NK-92 treated with Interleukin-12 subunit alpha and Interleukin-12 subunit beta, amount 100 ng/mL, for 24 hours (cell line): ENCODE data around the gene FAM25G.
"Not testable (repeated sequence)": the region's sequence is repeated elsewhere in the genome, so short reads cannot be mapped to it uniquely, and the experiment has no call there.

ENCODE experiments used
- DNase-seq: peaks from one replicate; lab custom pipeline; 2025; lab: John Stamatoyannopoulos, UW

Gene FAM25G

DNA sequence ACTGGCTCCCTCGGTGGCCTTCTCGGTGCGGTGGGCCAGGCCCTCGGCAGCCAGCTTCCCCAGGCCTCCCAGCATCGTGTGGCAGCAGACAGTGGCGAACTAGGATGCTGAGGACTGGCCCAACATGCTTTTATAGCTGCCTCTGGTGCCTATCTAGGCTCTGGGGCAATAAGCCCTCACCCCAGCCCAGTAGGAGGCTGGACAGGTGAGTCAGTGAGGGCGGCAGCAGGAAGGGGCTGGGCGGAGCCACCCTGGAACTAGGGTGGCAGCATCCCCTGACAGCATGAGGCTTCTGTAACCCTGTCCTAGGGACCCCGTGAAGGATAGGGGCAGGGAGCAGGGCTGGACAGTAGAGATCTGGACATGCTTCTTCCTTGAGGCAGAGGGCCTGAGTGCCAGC, at the start of gene FAM25G:
FAM25G (minus strand) TSS at position 101 of the 400 bp plus-strand sequence; CDS start at position 75, 26 bp downstream.
- DNase-seq = not testable (repeated sequence)

DNA sequence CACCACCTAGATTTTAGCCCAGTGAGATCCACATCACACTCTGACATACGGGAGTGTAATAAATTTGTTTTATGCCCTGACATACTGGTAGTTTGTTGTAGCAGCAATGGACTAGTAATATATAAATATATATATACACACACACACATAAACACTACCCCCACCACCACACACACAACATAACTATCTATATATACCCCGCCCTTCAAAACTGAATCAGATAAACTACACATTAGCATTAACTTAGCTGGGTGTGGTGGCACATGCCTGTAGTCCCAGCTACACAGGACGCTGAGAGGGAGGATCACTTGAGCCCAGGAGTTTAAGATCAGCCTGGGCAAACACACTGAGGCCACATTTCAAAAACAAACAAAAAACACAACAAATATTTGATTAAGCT, 44.9 kb upstream of the FAM25G start:
- not testable (repeated sequence) for DNase-seq

- DNase-seq = not testable (repeated sequence)
Measured at GRCh38 chr10:47523475-47523874, 32.0 kb upstream of the FAM25G start, which contains the start of gene AGAP9. Gene AGAP9 (minus strand): TSS chr10:47523638. CDS start chr10:47523526, 112 bp downstream.

GRCh38 chr10:47502313-47502712, 10.8 kb upstream of the FAM25G start:
- not testable (repeated sequence) for DNase-seq

DNA sequence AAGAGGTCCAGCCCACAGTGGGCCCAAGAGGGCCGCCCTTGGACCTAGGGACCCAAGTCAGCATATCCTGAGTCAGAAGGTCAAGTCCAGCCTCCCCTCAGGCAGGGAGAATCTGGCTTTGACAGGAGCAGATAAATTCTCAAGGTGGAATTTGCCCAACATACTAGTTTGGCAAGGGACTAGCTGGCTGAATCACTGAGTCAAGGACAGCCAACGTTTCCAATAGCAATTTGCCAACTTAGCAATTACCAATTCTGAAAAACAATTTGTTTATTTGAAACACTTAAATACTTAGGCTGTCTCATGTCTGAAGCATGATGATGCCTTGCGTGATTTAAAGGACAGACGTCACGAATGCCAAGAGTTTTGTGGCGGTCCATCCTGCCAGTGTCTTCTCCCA, 2.7 kb upstream of the FAM25G start:
- not testable (repeated sequence) for DNase-seq

DNA sequence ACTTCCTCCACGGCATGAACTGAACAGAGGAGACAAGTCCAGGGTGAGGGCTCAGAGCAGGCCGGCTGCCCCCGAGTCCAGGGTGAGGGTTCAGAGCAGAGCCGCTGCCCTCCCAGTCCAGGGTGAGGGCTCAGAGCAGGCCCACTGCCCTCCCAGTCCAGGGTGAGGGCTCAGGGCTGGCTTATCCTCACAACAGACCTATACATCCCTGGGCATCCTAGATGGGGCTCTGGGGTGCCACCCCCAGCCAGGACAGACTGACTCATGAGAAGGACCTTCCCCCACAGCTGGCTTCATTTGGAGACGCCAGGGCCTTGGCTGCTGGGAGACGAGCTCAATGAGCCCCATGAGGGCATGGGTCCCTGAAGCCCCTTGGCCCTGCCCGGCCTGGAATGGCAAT, 1.9 kb downstream of the FAM25G start:
- not testable (repeated sequence) for DNase-seq

DNA sequence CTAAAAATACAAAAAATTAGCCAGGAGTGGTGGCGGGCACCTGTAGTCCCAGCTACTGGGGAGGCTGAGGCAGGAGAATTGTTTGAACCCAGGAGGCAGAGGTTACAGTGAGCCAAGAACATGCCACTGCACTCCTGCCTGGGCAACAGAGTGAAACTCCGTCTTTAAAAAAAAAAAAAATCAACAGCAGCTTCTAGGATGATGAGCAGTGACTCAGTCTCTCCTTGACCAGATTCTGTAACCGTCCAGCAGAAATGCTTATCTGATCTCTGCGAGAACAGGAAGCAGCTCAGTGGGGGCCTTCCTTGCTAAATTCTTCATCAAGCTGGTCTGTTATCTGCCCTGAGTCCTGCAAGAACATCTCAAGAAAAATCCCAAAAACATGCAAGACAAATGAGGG, 5.6 kb downstream of the FAM25G start:
- DNase-seq = not testable (repeated sequence)

GRCh38 chr10:47484786-47485185, 6.7 kb downstream of the FAM25G start:
- not testable (repeated sequence) for DNase-seq

DNA sequence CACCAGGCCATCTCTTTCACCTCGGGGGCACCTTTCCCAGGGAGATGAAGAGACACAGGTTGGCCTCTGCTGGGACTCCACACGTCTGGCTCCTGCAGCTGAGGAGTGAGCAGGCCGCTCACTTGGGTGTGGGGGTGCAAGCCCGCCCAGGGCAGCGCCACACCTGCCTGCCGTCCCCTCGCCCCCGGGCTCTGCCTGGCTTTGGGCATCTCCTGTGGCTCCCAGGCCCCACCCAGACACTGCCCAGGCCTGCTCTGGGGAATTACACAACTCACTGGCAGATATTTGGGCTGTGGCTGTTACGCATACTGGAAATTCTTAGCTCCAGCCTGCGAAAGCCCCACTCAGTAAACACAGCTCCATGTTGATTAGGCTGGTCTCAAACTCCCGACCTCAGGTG, 7.6 kb downstream of the FAM25G start, which contains the start of gene ANXA8:
ANXA8 (minus strand) TSS at position 193 of the 400 bp plus-strand sequence; CDS start at position 11, 182 bp downstream.
- DNase-seq = not testable (repeated sequence)

- not testable (repeated sequence) for DNase-seq
Measured at GRCh38 chr10:47482367-47482766, 9.1 kb downstream of the FAM25G start.

GRCh38 chr10:47481768-47482181, 9.7 kb downstream of the FAM25G start:
- DNase-seq = not testable (repeated sequence)

- DNase-seq = not testable (repeated sequence)
Measured at GRCh38 chr10:47481182-47481766, 10.2 kb downstream of the FAM25G start.

GRCh38 chr10:47480133-47480532, 11.4 kb downstream of the FAM25G start:
- DNase-seq = not testable (repeated sequence)

GRCh38 chr10:47478114-47478513, 13.4 kb downstream of the FAM25G start:
- DNase-seq = not testable (repeated sequence)

DNA sequence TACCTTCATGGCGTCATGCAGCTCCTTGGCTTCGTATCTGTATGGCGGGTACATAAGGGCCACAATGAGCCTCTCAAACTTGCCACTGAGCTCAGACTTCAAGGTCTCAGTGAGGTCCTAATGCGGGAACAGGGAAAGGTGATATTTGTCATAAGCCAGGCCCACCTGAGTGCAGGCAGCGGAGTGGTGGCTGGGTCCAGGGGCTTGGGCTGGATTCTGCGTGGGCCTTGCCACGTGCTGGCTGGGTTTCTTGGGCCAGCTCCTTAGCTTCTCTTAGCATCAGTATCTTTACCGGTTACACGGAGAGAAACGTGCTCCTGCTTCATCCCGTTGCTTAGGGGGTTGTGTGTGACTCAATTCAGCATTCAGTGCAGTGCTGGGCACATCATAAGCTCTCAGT, 14.4 kb downstream of the FAM25G start:
- not testable (repeated sequence) for DNase-seq

DNA sequence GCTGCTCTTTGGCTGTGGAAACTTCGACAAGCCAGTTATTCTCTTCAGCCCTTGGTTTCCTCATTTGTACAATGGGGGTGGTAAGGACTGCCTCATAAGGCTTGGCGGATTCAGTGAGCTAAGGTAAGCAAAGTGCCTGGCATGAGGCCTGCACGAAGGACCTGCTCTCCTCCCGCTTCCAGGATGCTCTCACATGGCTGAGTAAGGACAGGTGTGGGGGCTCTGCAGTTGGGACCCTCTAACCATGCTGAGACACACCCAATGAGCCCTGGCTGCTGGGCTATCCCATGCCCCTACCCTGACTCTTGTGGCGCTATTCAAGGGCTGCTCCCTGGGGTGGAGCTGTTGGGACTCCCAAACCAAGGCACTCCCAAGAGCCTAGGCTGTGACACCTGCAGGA, 16.4 kb downstream of the FAM25G start:
- DNase-seq = not testable (repeated sequence)

GRCh38 chr10:47473516-47473915, 18.0 kb downstream of the FAM25G start:
- DNase-seq = not testable (repeated sequence)

- DNase-seq = not testable (repeated sequence)
Measured at GRCh38 chr10:47472647-47473046, 18.9 kb downstream of the FAM25G start.

- not testable (repeated sequence) for DNase-seq
Measured at GRCh38 chr10:47472072-47472471, 19.4 kb downstream of the FAM25G start.

- not testable (repeated sequence) for DNase-seq
Measured at GRCh38 chr10:47468731-47469528, 22.6 kb downstream of the FAM25G start.

DNA sequence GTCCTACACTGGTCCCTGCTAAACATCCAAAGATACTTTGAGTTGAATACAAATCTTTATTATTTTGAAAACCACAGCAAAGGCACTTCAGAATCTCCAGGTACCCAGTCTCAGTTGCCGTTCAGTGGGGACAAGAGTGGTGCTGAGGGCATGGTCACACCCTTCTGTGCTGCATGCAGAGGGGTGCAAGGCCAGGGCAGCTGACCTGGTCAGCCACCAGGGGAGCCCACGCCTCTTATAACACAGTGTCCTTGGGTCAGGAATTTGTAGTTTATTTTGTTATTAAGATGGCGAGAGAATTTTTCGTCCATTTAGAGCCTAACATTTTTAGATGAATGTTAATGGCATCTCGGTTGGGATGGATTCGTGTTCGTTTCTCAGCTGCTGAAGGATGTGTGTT, 23.5 kb downstream of the FAM25G start:
- DNase-seq = not testable (repeated sequence)

- not testable (repeated sequence) for DNase-seq
Measured at GRCh38 chr10:47467458-47467857, 24.0 kb downstream of the FAM25G start.
